ENCODE measurements around the gene SLF1. TPM values are rescaled to one million over a fixed set of nuclear protein-coding genes. Genes with fewer than 3 reads are reported as not detected.
"Not testable (repeated sequence)": the region's sequence is repeated elsewhere in the genome, so short reads cannot be mapped to it uniquely, and the experiment has no call there.

Gene SLF1
- total RNA-seq (6.0 and 6.3 TPM in 2 replicates), polyA plus RNA-seq (10.6 TPM in 2 replicates)

GRCh38 chr5:94618493-94619328 is at the start of gene SLF1, which contains the start of gene KIAA0825:
Gene SLF1, plus strand, starts transcription at chr5:94618669. Its CDS starts 10,142 bp downstream, at chr5:94628811.
Gene KIAA0825, minus strand, starts transcription at chr5:94618604. Its CDS starts 81,478 bp downstream, at chr5:94537126.
- Histone ChIP-seq H3K27me3 (no peaks in the 10 kb centered on the region), H3K9me3 (ENCODE audit: low read depth) (no peaks in the 10 kb centered on the region), H3K4me3 (peak within 1 kb of the TSS; percentile 89), H3K27ac (peak within 1 kb of the TSS; percentile 82), H3K4me1 (ENCODE audit: low read depth) (peaks cover 32% of the 10 kb centered on the region), H3K36me3 (no peaks in the 10 kb centered on the region)
- no peak for TF ChIP-seq CTCF (IDR thresholded peaks at IDR 0.05; ENCODE audit: low read depth, low read length)
- peak; percentile 91 to 95 for DNase-seq (ENCODE audit: low read depth in 1 of 2, low spot score in 1 of 2)

GRCh38 chr5:94571415-94571814 is 47.1 kb upstream of the SLF1 start:
- DNase-seq (ENCODE audit: low read depth in 1 of 2, low spot score in 1 of 2), result no peak
- TF ChIP-seq CTCF (IDR thresholded peaks at IDR 0.05; ENCODE audit: low read depth, low read length), result no peak
- H3K4me3 ChIP-seq, result no peak overlapping the region
- H3K27ac ChIP-seq, result no peak overlapping the region
- H3K4me1 ChIP-seq (ENCODE audit: low read depth), result no peaks in the 10 kb centered on the region
- no peaks in the 10 kb centered on the region for H3K9me3 ChIP-seq (ENCODE audit: low read depth)
- H3K36me3 ChIP-seq, result no peaks in the 10 kb centered on the region
- no peaks in the 10 kb centered on the region for H3K27me3 ChIP-seq

DNA sequence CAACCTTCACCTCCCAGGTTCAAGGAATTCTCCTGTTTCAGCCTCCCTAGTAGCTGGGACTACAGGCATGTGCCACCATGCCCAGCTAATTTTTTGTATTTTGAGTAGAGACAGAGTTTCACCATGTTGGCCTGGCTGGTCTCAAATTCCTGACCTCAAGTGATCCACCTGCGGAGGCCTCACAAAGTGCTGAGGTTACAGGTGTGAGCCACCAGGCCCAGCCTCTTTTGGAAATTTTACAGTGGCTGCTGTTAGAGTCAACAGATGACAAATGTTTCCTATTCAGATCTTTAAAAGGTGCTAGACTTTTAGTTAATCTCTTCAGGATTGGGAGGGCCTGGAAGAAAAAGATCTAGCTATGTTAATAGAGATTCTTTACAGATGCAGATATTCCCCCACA is 45.1 kb upstream of the SLF1 start:
- H3K36me3 ChIP-seq; H3K4me1 ChIP-seq (ENCODE audit: low read depth); DNase-seq (ENCODE audit: low read depth in 1 of 2, low spot score in 1 of 2); H3K9me3 ChIP-seq (ENCODE audit: low read depth); H3K4me3 ChIP-seq; H3K27me3 ChIP-seq; H3K27ac ChIP-seq: not testable (repeated sequence)

DNA sequence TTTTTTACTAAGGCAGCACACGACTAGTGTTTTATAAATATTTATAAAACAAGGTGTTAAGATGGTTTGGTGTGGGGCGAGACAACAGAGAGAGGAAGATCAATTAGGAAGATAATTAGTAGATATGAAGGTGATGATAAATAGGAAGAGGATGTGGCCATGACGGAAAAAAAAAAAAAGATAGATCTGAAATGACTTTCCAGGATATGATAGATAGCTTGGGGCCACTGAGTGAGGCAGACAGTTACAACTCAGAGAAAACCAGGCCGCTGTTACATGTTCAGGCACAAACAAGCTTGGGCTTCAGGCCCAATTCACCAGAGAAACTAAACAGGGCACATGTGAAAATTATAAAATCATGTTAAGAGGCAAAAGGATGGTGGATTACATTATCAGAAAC is 43.3 kb upstream of the SLF1 start:
- no peaks in the 10 kb centered on the region for H3K36me3 ChIP-seq
- no peak for TF ChIP-seq CTCF (IDR thresholded peaks at IDR 0.05; ENCODE audit: low read depth, low read length)
- H3K9me3 ChIP-seq (ENCODE audit: low read depth), result no peaks in the 10 kb centered on the region
- no peak overlapping the region for H3K27ac ChIP-seq
- no peaks in the 10 kb centered on the region for H3K4me1 ChIP-seq (ENCODE audit: low read depth)
- H3K27me3 ChIP-seq, result no peaks in the 10 kb centered on the region
- no peak overlapping the region for H3K4me3 ChIP-seq
- no peak for DNase-seq (ENCODE audit: low read depth in 1 of 2, low spot score in 1 of 2)

DNA sequence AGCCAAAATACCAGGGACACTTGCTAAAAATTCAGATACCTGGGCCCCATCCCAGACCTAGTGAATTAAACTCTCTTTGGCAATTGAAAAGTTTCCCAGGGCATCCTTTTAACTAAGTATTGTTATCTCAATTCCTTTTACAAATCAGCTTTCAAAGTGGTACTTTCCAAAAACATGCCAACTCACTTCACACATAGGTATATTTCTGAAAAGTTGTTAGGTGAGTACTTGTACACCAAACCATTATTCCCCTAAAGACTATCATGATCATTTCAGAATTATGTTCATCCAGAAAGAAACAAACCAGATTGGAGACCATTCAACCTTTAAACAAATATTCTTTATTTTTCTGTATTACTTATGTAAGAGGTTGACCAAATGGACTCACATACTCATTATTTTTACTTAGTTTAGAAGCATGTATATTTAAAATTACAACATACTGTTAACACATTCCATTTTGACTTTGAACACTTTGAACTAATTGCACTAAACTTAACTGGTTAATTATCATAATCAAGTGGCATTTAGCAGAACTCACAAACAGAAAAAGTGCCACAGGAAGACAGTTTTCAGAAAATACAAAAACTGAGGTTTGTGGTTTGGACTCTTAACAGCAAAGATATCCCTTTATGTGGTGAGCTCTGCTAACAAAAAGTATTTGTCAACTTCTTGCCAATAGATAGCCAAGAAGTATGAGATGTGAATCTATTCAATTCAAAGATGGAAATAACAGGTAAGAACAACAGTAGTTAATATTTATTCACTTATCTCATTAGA is 40.8 kb upstream of the SLF1 start:
- Histone ChIP-seq H3K4me3 (no peak overlapping the region), H3K4me1 (ENCODE audit: low read depth) (no peaks in the 10 kb centered on the region), H3K27me3 (no peaks in the 10 kb centered on the region), H3K9me3 (ENCODE audit: low read depth) (no peaks in the 10 kb centered on the region), H3K27ac (no peak overlapping the region), H3K36me3 (no peaks in the 10 kb centered on the region)
- TF ChIP-seq CTCF (IDR thresholded peaks at IDR 0.05; ENCODE audit: low read depth, low read length), result no peak
- DNase-seq (ENCODE audit: low read depth in 1 of 2, low spot score in 1 of 2), result peak in 1 of 2 donors; percentile 10
